Activated B cell treated with CpG ODN at 0.5 μM for 24 hours (primary cell): ENCODE measurements around the gene BMAL1. TPM values are rescaled to one million over a fixed set of nuclear protein-coding genes. Genes with fewer than 3 reads are reported as not detected.
A peak's percentile ranks its signal among the peaks of the same experiment; 100 is the strongest.

ENCODE experiments used
- ATAC-seq: fragments of 200-7000 bp; cut with Tn5 transposase; one replicate; pipeline ENCODE4 v1.10.0; 2021; ENCODE audit warnings: low read depth, mild to moderate bottlenecking, moderate library complexity
- CTCF ChIA-PET: fragments of 350-600 bp; sonication (Branson Sonifier 250); formaldehyde crosslinking; loops from one replicate; lab custom pipeline; 2021; ENCODE audit warnings: antibody characterized with exemption; lab: Charles Lee
- POLR2A ChIA-PET: fragments of 350-600 bp; sonication (Branson Sonifier 250); formaldehyde crosslinking; loops from one replicate; lab custom pipeline; 2021; ENCODE audit warnings: antibody characterized with exemption; lab: Charles Lee
- DNase-seq: peaks from one replicate; pipeline ENCODE4 v3.0.0; 2022
- H3K27ac Mint-ChIP-seq: one replicate; pipeline ENCODE4 v1.8.0; 2020; ENCODE audit warnings: mixed read lengths
- H3K27me3 Mint-ChIP-seq: one replicate; pipeline ENCODE4 v1.8.0; 2021; ENCODE audit warnings: mixed read lengths
- H3K36me3 Mint-ChIP-seq: one replicate; pipeline ENCODE4 v1.8.0; 2021; ENCODE audit warnings: low read depth, mixed read lengths
- H3K4me1 Mint-ChIP-seq: one replicate; pipeline ENCODE4 v1.8.0; 2021; ENCODE audit warnings: mixed read lengths
- H3K4me3 Mint-ChIP-seq: one replicate; pipeline ENCODE4 v1.8.0; 2020; ENCODE audit warnings: mild to moderate bottlenecking, mixed read lengths
- H3K9me3 Mint-ChIP-seq: one replicate; pipeline ENCODE4 v1.8.0; 2020; ENCODE audit warnings: mixed read lengths
- intact Hi-C: fragments of 100-400 bp; cut with micrococcal nuclease; formaldehyde crosslinking; loops from one replicate; pipeline ENCODE4 v1.15.1; 2024
- total RNA-seq: library from RNA; stranded (reverse); gene quantifications from 2 replicates; pipeline ENCODE4 v1.2.3, GENCODE V29; 2022
- TF ChIP-seq, protein P1 (sequence below): fragments of 200-600 bp; IDR thresholded peaks from one replicate; pipeline ENCODE4 v1.8.0; 2022; ENCODE audit warnings: antibody characterized with exemption, mild to moderate bottlenecking

The BMAL1 gene
- total RNA-seq, 1 donor from 2014 or later, result 30.1 TPM

DNA sequence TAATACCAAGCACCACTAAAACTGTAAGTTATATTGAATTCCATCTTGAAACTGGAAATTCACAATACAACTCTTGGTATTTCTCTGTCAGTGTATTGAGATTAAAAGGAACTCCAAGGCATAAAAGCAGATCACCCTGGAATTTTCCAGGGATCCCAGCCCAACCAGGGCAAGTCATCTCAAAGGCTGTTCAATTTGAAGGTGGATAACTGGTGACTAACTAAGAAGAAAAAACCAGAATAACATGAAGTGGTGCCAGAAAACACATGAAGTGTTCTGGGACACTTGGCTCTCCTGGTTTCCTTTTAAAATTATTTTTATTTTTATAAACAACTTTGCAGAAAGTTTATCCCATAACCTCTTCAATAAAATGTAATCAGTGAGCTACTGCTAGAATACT is 7.8 kb upstream of the BMAL1 start:
- intact Hi-C loops, result no loop called here
- H3K9me3 Mint-ChIP-seq, result no peaks in the 10 kb centered on the region
- H3K36me3 Mint-ChIP-seq, result no peaks in the 10 kb centered on the region
- CTCF ChIA-PET, result no interaction called here
- H3K4me3 Mint-ChIP-seq, result no peak overlapping the region
- H3K27me3 Mint-ChIP-seq, result peaks cover 36% of the 10 kb centered on the region
- TF ChIP-seq, protein P1, sequence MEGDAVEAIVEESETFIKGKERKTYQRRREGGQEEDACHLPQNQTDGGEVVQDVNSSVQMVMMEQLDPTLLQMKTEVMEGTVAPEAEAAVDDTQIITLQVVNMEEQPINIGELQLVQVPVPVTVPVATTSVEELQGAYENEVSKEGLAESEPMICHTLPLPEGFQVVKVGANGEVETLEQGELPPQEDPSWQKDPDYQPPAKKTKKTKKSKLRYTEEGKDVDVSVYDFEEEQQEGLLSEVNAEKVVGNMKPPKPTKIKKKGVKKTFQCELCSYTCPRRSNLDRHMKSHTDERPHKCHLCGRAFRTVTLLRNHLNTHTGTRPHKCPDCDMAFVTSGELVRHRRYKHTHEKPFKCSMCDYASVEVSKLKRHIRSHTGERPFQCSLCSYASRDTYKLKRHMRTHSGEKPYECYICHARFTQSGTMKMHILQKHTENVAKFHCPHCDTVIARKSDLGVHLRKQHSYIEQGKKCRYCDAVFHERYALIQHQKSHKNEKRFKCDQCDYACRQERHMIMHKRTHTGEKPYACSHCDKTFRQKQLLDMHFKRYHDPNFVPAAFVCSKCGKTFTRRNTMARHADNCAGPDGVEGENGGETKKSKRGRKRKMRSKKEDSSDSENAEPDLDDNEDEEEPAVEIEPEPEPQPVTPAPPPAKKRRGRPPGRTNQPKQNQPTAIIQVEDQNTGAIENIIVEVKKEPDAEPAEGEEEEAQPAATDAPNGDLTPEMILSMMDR, result no peak
- no peak overlapping the region for H3K27ac Mint-ChIP-seq
- no peak for ATAC-seq
- POLR2A ChIA-PET, result no interaction called here
- no peaks in the 10 kb centered on the region for H3K4me1 Mint-ChIP-seq
- no peak for DNase-seq

- TF ChIP-seq, protein P1, result no peak
- no peak for DNase-seq
- Mint-ChIP-seq H3K4me3 (no peak overlapping the region), H3K27ac (no peak overlapping the region), H3K36me3 (no peaks in the 10 kb centered on the region), H3K27me3 (peaks cover 29% of the 10 kb centered on the region), H3K9me3 (no peaks in the 10 kb centered on the region), H3K4me1 (peaks cover under 1% of the 10 kb centered on the region)
- POLR2A ChIA-PET, result no interaction called here
- intact Hi-C loops, result no loop called here
- no peak for ATAC-seq
- CTCF ChIA-PET, result no interaction called here
Observed at GRCh38 chr11:13271060-13271693, 6.4 kb upstream of the BMAL1 start.

- ChIA-PET POLR2A (interaction anchor here (0.9 to 1.0 kb wide), 3 partner anchors 38 to 187 kb away, joined by 3 read pairs; partner anchors contain the start of gene BTBD10), CTCF (no interaction called here)
- Mint-ChIP-seq H3K4me1 (peaks cover 36% of the 10 kb centered on the region), H3K9me3 (no peaks in the 10 kb centered on the region), H3K27ac (peak overlapping the region; percentile 82), H3K36me3 (peaks cover 8% of the 10 kb centered on the region), H3K4me3 (peak overlapping the region; percentile 97), H3K27me3 (peaks cover 7% of the 10 kb centered on the region)
- DNase-seq (no peak), ATAC-seq (no peak)
- intact Hi-C loops, result loop anchor here (2.0 to 5.0 kb wide), 4 partner anchors 58 to 1696 kb away; partner anchors contain the start of genes CALCA and TEAD1
- TF ChIP-seq, protein P1, result no peak
Observed at GRCh38 chr11:13276454-13276831, 1.1 kb upstream of the BMAL1 start.

GRCh38 chr11:13276832-13277767 is 490 bp upstream of the BMAL1 start:
- Mint-ChIP-seq H3K36me3 (peaks cover 8% of the 10 kb centered on the region), H3K4me3 (peak overlapping the region; percentile 97), H3K9me3 (no peaks in the 10 kb centered on the region), H3K27me3 (peaks cover 6% of the 10 kb centered on the region), H3K27ac (peak overlapping the region; percentile 82), H3K4me1 (peaks cover 36% of the 10 kb centered on the region)
- POLR2A ChIA-PET, result interaction anchor here (0.9 to 1.1 kb wide), 4 partner anchors 37 to 186 kb away, joined by 3 to 5 read pairs (median 3); partner anchors contain the start of gene BTBD10
- intact Hi-C loops, result loop anchor here (1.0 to 5.0 kb wide), 7 partner anchors 39 to 1695 kb away; partner anchors contain the start of genes BTBD10, CALCA, CYP2R1 and TEAD1
- TF ChIP-seq, protein P1, result no peak
- peak; percentile 92 for DNase-seq
- CTCF ChIA-PET, result no interaction called here
- peak; percentile 87 for ATAC-seq
